ENCODE measurements around the gene TSPAN9. TPM values are rescaled to one million over a fixed set of nuclear protein-coding genes. Genes with fewer than 3 reads are reported as not detected.

TSPAN9 gene
- total RNA-seq, 1 experiment from 2014 or later = 7.7 TPM

DNA sequence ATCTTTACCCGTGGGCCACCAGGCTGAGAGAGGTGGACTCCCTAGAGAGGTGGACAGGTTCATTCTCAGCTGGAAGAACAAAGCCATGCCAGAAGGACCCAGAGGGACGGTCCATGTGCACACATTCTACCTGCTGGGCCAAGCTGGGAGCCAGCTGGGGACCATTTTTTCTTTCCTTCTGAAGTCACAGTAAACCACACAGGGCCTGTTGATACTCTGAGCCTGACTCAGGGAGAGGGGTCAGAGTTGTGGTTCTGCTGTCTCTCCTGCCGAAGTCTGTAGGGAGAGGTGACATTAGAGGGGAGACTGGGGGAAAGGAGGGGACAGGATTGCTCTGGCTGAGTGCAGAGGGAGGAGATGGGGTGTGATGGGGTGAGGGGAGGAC is 148.6 kb downstream of the TSPAN9 start:
- H3K4me3 ChIP-seq (ENCODE audit: low read depth in 2 of 2, low read length in 2 of 2) = no peak overlapping the region
- TF ChIP-seq TCF7L2 (IDR thresholded peaks at IDR 0.05; ENCODE audit: low read depth, low read length) = no peak
- TF ChIP-seq, protein P1, sequence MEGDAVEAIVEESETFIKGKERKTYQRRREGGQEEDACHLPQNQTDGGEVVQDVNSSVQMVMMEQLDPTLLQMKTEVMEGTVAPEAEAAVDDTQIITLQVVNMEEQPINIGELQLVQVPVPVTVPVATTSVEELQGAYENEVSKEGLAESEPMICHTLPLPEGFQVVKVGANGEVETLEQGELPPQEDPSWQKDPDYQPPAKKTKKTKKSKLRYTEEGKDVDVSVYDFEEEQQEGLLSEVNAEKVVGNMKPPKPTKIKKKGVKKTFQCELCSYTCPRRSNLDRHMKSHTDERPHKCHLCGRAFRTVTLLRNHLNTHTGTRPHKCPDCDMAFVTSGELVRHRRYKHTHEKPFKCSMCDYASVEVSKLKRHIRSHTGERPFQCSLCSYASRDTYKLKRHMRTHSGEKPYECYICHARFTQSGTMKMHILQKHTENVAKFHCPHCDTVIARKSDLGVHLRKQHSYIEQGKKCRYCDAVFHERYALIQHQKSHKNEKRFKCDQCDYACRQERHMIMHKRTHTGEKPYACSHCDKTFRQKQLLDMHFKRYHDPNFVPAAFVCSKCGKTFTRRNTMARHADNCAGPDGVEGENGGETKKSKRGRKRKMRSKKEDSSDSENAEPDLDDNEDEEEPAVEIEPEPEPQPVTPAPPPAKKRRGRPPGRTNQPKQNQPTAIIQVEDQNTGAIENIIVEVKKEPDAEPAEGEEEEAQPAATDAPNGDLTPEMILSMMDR (IDR thresholded peaks at IDR 0.05) = no peak
- no peak for TF ChIP-seq SIN3A (IDR thresholded peaks at IDR 0.05; ENCODE audit: borderline replicate concordance, insufficient read depth, low read depth, low read length)
- no peak for TF ChIP-seq POLR2AphosphoS5 (IDR thresholded peaks at IDR 0.05; ENCODE audit: low read depth, low read length)
- TF ChIP-seq, protein P2, sequence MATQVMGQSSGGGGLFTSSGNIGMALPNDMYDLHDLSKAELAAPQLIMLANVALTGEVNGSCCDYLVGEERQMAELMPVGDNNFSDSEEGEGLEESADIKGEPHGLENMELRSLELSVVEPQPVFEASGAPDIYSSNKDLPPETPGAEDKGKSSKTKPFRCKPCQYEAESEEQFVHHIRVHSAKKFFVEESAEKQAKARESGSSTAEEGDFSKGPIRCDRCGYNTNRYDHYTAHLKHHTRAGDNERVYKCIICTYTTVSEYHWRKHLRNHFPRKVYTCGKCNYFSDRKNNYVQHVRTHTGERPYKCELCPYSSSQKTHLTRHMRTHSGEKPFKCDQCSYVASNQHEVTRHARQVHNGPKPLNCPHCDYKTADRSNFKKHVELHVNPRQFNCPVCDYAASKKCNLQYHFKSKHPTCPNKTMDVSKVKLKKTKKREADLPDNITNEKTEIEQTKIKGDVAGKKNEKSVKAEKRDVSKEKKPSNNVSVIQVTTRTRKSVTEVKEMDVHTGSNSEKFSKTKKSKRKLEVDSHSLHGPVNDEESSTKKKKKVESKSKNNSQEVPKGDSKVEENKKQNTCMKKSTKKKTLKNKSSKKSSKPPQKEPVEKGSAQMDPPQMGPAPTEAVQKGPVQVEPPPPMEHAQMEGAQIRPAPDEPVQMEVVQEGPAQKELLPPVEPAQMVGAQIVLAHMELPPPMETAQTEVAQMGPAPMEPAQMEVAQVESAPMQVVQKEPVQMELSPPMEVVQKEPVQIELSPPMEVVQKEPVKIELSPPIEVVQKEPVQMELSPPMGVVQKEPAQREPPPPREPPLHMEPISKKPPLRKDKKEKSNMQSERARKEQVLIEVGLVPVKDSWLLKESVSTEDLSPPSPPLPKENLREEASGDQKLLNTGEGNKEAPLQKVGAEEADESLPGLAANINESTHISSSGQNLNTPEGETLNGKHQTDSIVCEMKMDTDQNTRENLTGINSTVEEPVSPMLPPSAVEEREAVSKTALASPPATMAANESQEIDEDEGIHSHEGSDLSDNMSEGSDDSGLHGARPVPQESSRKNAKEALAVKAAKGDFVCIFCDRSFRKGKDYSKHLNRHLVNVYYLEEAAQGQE (IDR thresholded peaks at IDR 0.05; ENCODE audit: insufficient read depth in 1 of 2, low read depth in 2 of 2, low read length in 1 of 2) = no peak
- no peak overlapping the region for H3K27ac ChIP-seq (ENCODE audit: low read length)
- no TSS peak for BruUV-seq (replicated peaks)
- H3K27me3 ChIP-seq (ENCODE audit: control insufficient read depth, insufficient read depth, low read length) = no peaks in the 10 kb centered on the region
- no peaks in the 10 kb centered on the region for H3K9me3 ChIP-seq (ENCODE audit: control insufficient read depth, insufficient read depth, low read depth, low read length)
- H3K36me3 ChIP-seq (ENCODE audit: control insufficient read depth, insufficient read depth, low read length) = no peaks in the 10 kb centered on the region
- POLR2A ChIA-PET = no interaction called here
- CTCF ChIA-PET = no interaction called here
- DNase-seq (ENCODE audit: low read depth, low spot score) (no peak), ATAC-seq (no peak)
- intact Hi-C loops (cut with micrococcal nuclease; ENCODE audit: unreplicated experiment) = no loop called here
- no peaks in the 10 kb centered on the region for H3K4me1 ChIP-seq (ENCODE audit: control insufficient read depth, insufficient read depth, low read length)
- in situ Hi-C loops (cut with HindIII; ENCODE audit: low pct_unique_long_range_greater_than_20kb, low sequenced_read_pairs) = no loop called here

DNA sequence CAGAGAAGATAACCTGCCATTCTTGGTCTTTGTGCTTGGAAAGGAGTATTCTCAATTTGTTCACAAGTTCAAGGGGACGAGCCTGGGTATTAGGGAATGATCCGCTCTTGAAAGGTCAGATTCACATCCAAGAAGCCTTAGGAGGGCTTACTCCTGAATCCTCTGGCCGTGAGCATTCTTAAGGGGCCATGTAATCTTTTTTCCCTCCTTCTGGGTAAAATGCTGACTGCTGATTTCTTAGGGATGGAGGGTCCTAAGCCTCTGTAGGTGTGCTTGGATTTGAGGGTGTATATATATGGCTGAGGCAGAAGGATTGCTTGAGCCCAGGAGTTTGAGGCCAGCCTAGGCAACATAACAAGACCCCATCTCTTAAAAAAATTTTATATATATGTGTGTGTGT is 149.1 kb downstream of the TSPAN9 start:
- Histone ChIP-seq H3K9me3 (ENCODE audit: control insufficient read depth, insufficient read depth, low read depth, low read length) (no peaks in the 10 kb centered on the region), H3K4me3 (ENCODE audit: low read depth in 2 of 2, low read length in 2 of 2) (no peak overlapping the region), H3K4me1 (ENCODE audit: control insufficient read depth, insufficient read depth, low read length) (no peaks in the 10 kb centered on the region), H3K27ac (ENCODE audit: low read length) (no peak overlapping the region), H3K27me3 (ENCODE audit: control insufficient read depth, insufficient read depth, low read length) (no peaks in the 10 kb centered on the region), H3K36me3 (ENCODE audit: control insufficient read depth, insufficient read depth, low read length) (no peaks in the 10 kb centered on the region)
- no TSS peak for BruUV-seq (replicated peaks)
- intact Hi-C loops (cut with micrococcal nuclease; ENCODE audit: unreplicated experiment) (no loop called here), in situ Hi-C loops (cut with HindIII; ENCODE audit: low pct_unique_long_range_greater_than_20kb, low sequenced_read_pairs) (no loop called here)
- CTCF ChIA-PET = no interaction called here
- DNase-seq (ENCODE audit: low read depth, low spot score) (no peak), ATAC-seq (no peak)
- POLR2A ChIA-PET = no interaction called here
- TF ChIP-seq, protein P1 (IDR thresholded peaks at IDR 0.05) = no peak
- TF ChIP-seq SIN3A (IDR thresholded peaks at IDR 0.05; ENCODE audit: borderline replicate concordance, insufficient read depth, low read depth, low read length) = no peak
- TF ChIP-seq POLR2AphosphoS5 (IDR thresholded peaks at IDR 0.05; ENCODE audit: low read depth, low read length) = no peak
- no peak for TF ChIP-seq TCF7L2 (IDR thresholded peaks at IDR 0.05; ENCODE audit: low read depth, low read length)
